Fibroblast of skin of abdomen (primary cell): ENCODE data around the gene WT1. TPM values are rescaled to one million over a fixed set of nuclear protein-coding genes. Genes with fewer than 3 reads are reported as not detected.
"Not testable (repeated sequence)": the region's sequence is repeated elsewhere in the genome, so short reads cannot be mapped to it uniquely, and the experiment has no call there.

Experiments
- DNase-seq: peaks from one replicate; pipeline ENCODE4 v3.0.0-alpha.2; 2013
- polyA plus RNA-seq, 2 experiments: library from polyadenylated mRNA; unstranded; fragments of 120-200 nt; gene quantifications; one replicate each; pipeline ENCODE4 v1.2.1, GENCODE V29; 2013; ENCODE audit not compliant: insufficient read length in 2 of 2

Gene WT1
- polyA plus RNA-seq (2013, experiment 1 of 2; ENCODE audit: insufficient read length): 0.15 TPM
- 0.15 TPM for polyA plus RNA-seq (2013, experiment 2 of 2; ENCODE audit: insufficient read length)

- no peak for DNase-seq
Observed at GRCh38 chr11:32435511-32435941, at the start of gene WT1. TSS of gene WT1 (minus strand) at chr11:32435539.

- no peak for DNase-seq
Observed at GRCh38 chr11:32479291-32479690, 44.0 kb upstream of the WT1 start.

- DNase-seq: no peak
Observed at GRCh38 chr11:32478277-32478731, 43.0 kb upstream of the WT1 start.

- DNase-seq: no peak
Observed at GRCh38 chr11:32473282-32473909, 38.1 kb upstream of the WT1 start.

GRCh38 chr11:32472226-32472625 is 36.9 kb upstream of the WT1 start:
- no peak for DNase-seq

GRCh38 chr11:32471544-32471943 is 36.2 kb upstream of the WT1 start:
- DNase-seq: not testable (repeated sequence)

- DNase-seq: no peak
Observed at GRCh38 chr11:32469791-32470190, 34.5 kb upstream of the WT1 start.

- DNase-seq: no peak
Observed at GRCh38 chr11:32466279-32466915, 31.1 kb upstream of the WT1 start.

- no peak for DNase-seq
Observed at GRCh38 chr11:32464078-32464477, 28.7 kb upstream of the WT1 start.

- DNase-seq: no peak
Observed at GRCh38 chr11:32462011-32462690, 26.8 kb upstream of the WT1 start.

GRCh38 chr11:32456864-32457263 is 21.5 kb upstream of the WT1 start:
- no peak for DNase-seq

- DNase-seq: no peak
Observed at GRCh38 chr11:32454993-32455392, 19.7 kb upstream of the WT1 start.

- DNase-seq: no peak
Observed at GRCh38 chr11:32451808-32452207, 16.5 kb upstream of the WT1 start.

GRCh38 chr11:32450372-32450771 is 15.0 kb upstream of the WT1 start:
- no peak for DNase-seq

- DNase-seq: no peak
Observed at GRCh38 chr11:32448232-32448631, 12.9 kb upstream of the WT1 start.

- DNase-seq: no peak
Observed at GRCh38 chr11:32447252-32447651, 11.9 kb upstream of the WT1 start.

- DNase-seq: no peak
Observed at GRCh38 chr11:32446227-32446626, 10.9 kb upstream of the WT1 start.

- DNase-seq: no peak
Observed at GRCh38 chr11:32444186-32444585, 8.8 kb upstream of the WT1 start.

GRCh38 chr11:32440916-32441315 is 5.6 kb upstream of the WT1 start:
- DNase-seq: no peak

- no peak for DNase-seq
Observed at GRCh38 chr11:32440312-32440908, 5.1 kb upstream of the WT1 start.

GRCh38 chr11:32439501-32440210 is 4.3 kb upstream of the WT1 start:
- no peak for DNase-seq

- DNase-seq: no peak
Observed at GRCh38 chr11:32438866-32439489, 3.6 kb upstream of the WT1 start.
